ENCODE data around the gene PBX3.

DNA sequence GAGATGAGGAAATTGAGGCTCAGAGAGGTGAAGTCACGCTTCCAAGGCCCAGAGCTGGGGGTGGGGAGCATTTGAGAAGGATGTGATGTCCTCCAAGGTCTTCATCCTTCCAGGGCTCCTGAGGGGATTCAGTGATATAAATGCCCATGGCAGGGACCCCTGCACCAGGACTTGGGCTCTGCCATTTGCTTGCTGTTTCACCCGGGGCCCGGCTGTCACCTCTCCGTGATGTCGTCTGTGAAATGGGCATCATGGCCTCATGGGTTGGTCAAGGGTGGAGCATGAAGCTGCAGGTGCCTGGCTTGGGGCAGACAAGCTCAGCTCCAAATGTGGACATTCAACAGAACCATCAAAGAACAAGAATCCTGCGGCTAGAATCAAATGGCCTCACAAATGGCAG lies 253.1 kb downstream of the PBX3 start:
- TF ChIP-seq, protein P1, sequence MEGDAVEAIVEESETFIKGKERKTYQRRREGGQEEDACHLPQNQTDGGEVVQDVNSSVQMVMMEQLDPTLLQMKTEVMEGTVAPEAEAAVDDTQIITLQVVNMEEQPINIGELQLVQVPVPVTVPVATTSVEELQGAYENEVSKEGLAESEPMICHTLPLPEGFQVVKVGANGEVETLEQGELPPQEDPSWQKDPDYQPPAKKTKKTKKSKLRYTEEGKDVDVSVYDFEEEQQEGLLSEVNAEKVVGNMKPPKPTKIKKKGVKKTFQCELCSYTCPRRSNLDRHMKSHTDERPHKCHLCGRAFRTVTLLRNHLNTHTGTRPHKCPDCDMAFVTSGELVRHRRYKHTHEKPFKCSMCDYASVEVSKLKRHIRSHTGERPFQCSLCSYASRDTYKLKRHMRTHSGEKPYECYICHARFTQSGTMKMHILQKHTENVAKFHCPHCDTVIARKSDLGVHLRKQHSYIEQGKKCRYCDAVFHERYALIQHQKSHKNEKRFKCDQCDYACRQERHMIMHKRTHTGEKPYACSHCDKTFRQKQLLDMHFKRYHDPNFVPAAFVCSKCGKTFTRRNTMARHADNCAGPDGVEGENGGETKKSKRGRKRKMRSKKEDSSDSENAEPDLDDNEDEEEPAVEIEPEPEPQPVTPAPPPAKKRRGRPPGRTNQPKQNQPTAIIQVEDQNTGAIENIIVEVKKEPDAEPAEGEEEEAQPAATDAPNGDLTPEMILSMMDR (conservative IDR thresholded peaks at IDR 0.05 in 1 of 2, IDR thresholded peaks at IDR 0.05 in 1 of 2; ENCODE audit: low read depth in 1 of 2, low read length in 2 of 2) = no peak
- TF ChIP-seq EZH2 (IDR thresholded peaks at IDR 0.05; ENCODE audit: low read length, missing control alignments) = no peak
